HG03432 (cell line): ENCODE measurements around the gene NSRP1.
"Not testable (repeated sequence)": the region's sequence is repeated elsewhere in the genome, so short reads cannot be mapped to it uniquely, and the experiment has no call there.

Source experiments
- ATAC-seq: cut with Tn5 transposase; IDR thresholded peaks from one replicate; pipeline ENCODE4 v1.9.1; 2021; ENCODE audit warnings: mild to moderate bottlenecking, moderate library complexity; ENCODE audit not compliant: unreplicated experiment

NSRP1 gene

GRCh38 chr17:30117675-30118081 lies 1.1 kb downstream of the NSRP1 start:
- no peak for ATAC-seq

- ATAC-seq, result not testable (repeated sequence)
These were observed 2.0 kb downstream of the NSRP1 start for GRCh38 chr17:30118635-30119034.

- no peak for ATAC-seq
These were observed 7.7 kb downstream of the NSRP1 start for GRCh38 chr17:30124273-30124796.

DNA sequence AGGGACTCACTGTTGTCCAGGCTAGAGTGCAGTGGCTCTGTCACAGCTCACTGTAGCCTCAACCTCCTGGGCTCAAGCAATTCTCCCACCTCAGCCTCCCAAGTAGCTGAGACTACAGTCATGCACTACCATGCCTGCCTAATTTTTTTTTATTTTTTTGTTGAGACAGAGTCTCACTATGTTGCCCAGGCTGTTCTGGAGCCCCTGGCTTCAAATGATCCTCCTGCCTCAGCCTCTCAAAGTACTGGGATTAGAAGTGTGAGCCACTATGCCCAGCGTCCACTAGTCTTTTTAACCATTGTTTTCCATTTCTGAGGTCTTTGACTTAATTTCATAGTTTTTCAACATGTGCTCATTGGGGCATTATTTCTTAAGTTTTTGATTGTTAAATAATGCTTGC lies 13.5 kb downstream of the NSRP1 start:
- ATAC-seq, result no peak

GRCh38 chr17:30132615-30133014 lies 16.0 kb downstream of the NSRP1 start:
- no peak for ATAC-seq

DNA sequence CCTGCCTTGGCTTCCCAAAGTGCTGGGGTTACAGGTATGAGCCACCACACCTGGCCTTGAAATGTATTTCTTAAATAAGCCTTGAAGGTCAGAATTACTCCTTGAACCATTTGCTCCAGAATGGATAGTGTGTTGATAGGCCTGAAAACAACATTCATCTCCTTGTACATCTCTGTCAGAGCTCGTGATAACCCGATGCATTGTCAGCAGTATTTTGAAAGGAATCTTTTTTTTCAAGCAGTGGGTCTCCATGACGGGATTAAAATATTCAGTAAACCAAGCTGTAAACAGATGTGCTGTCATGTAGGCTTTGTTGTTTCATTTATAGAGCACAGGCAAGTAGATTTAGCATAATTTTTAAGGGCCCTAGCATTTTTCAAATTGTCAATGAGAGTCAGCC lies 16.6 kb downstream of the NSRP1 start:
- ATAC-seq, result no peak

- no peak for ATAC-seq
These were observed 17.9 kb downstream of the NSRP1 start for GRCh38 chr17:30134551-30134950.

DNA sequence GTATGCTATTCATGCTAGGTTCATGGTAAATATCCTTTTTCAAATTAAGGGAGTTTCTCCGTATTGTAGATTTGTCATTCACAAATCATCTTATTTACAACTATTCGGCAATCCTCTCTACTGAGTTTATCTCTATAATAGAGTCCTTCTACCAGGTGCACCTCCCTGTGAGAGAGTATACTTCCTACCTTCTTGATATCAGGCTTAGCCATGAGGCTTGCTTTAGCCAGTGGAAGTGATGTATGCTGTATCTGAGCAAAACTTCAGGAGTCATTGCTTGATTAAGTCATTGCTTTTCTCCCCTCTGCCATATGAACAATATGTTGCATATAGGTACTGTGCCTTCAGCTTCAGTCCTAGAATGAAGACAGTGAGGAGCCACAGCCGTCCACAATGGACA lies 20.5 kb downstream of the NSRP1 start:
- no peak for ATAC-seq

- not testable (repeated sequence) for ATAC-seq
These were observed 31.2 kb downstream of the NSRP1 start for GRCh38 chr17:30147860-30148259.

GRCh38 chr17:30148376-30148775 lies 31.8 kb downstream of the NSRP1 start:
- ATAC-seq, result no peak

DNA sequence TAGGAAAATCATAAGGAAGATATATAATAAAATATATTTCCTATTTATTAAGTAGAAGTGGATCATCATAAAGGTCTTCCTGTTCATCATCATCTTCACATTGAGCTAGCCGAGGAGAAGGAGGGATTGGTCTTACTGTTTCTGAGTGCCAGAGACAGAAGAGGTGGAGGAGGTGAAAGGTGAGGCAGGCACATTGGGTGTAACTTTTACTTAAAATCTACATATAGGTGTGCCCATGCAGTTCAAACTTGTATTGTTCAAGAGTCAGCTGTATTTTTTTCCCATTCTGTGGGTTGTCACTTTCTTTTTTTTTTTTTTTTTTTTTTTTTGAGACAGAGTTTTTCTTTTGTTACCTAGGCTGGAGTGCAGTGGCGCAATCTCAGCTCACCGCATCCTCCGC lies 34.9 kb downstream of the NSRP1 start:
- ATAC-seq, result no peak

DNA sequence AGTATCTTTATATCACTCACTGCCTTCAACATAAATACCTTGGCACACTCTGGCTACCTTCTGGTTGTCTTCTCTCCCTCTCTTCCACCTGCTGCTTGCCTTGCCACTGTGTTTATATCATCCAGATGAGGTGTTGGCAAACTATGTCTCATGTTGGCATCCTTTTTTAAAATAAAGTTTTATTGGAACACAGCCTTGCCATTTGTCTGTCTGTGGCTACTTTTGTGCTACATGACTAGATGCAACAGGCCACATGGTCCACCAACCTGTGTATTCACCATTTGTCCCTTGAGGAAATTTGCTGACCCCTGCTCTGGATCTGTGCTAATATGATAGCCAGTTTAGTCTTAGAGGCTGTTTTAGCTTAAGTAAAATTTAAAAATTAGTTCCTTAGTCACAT lies 36.8 kb downstream of the NSRP1 start:
- ATAC-seq, result no peak

GRCh38 chr17:30155389-30155788 lies 38.8 kb downstream of the NSRP1 start:
- no peak for ATAC-seq

DNA sequence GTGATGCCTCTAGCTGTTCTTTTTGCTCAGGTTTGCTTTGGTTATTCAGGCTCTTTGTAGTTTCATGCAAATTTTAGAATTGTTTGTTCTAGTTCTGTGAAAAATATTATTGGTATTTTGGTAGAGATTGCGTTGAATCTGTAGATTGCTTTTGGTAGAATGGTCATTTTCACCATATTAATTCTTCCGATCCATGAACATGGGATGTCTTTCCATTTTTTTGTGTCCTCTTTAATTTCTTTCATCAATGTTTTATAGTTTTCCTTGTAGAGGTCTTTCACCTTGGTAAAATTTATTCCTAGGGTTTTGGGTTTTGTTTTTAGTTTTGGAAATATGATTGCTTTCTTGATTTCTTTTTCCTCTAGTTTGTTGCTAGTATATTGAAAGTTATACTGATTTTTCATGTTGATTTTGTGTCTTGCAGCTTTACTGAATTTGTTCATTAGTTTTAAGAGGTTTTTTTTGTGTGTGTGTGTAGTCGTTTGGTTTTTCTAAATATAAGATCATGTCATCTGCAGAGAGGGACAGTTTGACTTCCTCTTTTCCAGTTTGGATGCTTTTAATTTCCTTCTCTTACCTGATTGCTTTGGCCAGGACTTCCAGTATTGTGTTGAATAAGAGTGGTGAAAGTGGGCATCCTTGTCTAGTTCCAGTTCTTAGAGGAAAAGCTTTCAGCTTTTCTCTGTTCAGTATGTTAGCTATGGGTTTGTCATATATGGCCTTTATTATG lies 42.4 kb downstream of the NSRP1 start:
- ATAC-seq, result no peak

DNA sequence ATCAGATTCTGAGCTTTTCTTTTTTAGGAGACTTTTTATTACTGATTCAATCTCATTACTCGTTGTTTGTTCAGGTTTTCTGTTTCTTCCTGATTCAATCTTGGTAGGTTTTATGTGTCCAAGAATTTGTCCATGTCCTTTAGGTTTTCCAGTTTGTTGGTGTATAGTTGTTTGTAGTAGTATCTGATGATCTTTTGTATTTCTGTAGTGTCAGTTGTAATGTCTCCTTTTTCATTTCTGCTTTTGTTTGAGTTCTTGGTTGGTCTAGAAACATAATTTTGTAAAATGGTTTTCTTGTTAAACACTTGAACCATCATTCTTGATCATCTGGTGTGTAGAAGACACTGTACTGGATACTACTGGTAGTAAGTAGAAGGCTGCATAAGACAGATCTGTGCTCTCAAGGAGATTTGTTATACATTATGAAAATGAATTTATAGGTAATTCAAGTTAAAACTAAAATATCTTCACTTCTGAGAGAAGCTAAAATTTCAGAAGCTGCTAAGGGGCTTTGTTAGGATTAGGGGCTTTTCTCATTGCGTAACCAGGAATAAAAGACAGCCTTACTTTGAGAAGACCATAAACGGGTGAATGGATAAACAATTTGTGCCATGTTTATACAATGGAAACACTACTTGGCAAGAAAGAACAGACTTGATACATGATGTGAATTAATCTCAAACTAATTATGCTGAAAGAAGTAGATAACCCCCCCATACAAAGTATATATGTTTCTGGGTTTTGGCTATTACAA lies 44.0 kb downstream of the NSRP1 start:
- ATAC-seq, result no peak

- ATAC-seq, result no peak
These were observed 45.0 kb downstream of the NSRP1 start for GRCh38 chr17:30161601-30162000.

- ATAC-seq, result no peak
These were observed 47.9 kb downstream of the NSRP1 start for GRCh38 chr17:30164531-30164930.

DNA sequence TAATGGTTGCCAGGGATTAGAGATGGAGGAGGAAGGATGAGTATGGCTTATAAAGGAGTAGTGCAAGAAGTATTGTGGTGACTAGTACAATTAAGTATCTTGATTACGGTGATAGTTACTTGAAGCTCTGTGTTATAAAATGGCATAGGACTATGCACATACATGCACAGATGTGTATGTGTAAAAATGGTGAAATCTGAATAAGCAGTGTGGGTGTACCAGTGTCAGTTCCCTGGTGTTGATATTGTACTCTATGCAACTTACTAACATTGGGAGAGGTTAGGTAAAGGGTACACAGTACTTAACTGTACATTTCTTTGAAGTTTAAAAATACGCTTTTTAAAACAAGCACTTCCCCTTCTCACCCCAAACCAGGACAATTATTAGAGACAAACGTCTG lies 48.5 kb downstream of the NSRP1 start:
- no peak for ATAC-seq

GRCh38 chr17:30165960-30166359 lies 49.3 kb downstream of the NSRP1 start:
- ATAC-seq, result no peak

DNA sequence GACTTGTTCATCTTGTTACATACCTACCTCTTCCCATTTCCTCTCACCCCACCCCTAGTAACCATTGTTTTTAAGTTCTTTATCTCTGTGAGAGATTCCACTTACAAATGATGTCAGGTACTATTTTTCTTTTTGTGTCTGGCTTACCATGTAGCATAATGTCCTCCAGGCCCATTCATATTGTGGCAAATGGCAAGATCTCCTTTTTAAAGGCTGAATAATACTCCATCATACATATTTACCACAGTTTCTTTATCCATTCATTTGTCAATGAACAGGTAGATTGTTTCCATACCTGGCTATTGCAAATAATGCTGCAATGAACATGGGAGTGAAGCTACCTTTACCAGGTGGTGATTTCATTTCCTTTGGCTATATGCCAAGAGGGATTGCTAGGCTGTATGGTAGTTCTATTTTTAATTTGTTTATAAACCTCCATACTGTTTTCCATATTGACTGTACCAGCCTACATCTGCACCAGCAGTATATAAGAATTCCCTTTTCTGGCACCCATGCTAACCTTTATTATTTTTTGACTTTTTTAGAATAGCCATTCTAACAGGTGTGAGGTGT lies 53.9 kb downstream of the NSRP1 start:
- no peak for ATAC-seq

GRCh38 chr17:30172560-30172959 lies 55.9 kb downstream of the NSRP1 start:
- ATAC-seq, result no peak

DNA sequence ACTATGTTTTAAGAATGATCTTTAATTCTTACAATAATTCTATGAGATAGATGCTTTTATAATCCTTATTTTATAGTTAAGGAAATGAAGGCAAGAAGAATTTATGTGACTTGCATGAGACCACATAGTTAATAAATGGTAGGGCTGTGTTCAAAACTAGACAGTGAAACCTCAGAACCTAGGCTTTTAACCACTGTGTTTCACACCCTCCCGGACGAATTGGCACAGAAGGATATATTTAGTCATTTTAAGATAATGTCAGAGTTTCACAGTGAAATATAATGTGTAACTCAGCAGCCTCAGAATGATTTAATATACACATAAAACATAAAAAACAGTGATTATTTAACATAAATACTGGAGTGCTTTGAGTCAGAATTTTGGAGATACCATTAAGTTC lies 57.0 kb downstream of the NSRP1 start:
- peak; percentile 77 for ATAC-seq
